CD4-positive, alpha-beta T cell (primary cell): ENCODE data around the gene TXN. TPM values are rescaled to one million over a fixed set of nuclear protein-coding genes. Genes with fewer than 3 reads are reported as not detected.

Source experiments
- ATAC-seq: fragments of 200-7000 bp; cut with Tn5 transposase; one replicate; pipeline ENCODE4 v1.10.0; 2022; ENCODE audit warnings: mild to moderate bottlenecking; ENCODE audit not compliant: poor library complexity
- CTCF ChIA-PET: fragments of 350-600 bp; sonication (Branson Sonifier 250); formaldehyde crosslinking; loops from one replicate; lab custom pipeline; 2021; ENCODE audit warnings: antibody characterized with exemption, inconsistent platforms; lab: Charles Lee
- POLR2A ChIA-PET: fragments of 350-600 bp; sonication (Branson Sonifier 250); formaldehyde crosslinking; loops from one replicate; lab custom pipeline; 2021; ENCODE audit warnings: antibody characterized with exemption, inconsistent platforms; lab: Charles Lee
- DNase-seq, 14 experiments: peaks; one replicate each; pipeline ENCODE4 v3.0.0-alpha.2; 2013 to 2020; ENCODE audit warnings: mixed read lengths in 2 of 14
- H3K27ac ChIP-seq, 2 donors: one replicate each; pipeline versions ENCODE4 v1.5.1 to v1.7.0; 2013; ENCODE audit warnings: low read length in 2 of 2, low read depth in 1 of 2, mild to moderate bottlenecking in 1 of 2
- H3K27me3 ChIP-seq, 2 experiments: 1 replicate in 1 of 2; 2 replicates in 1 of 2; pipeline versions ENCODE4 v1.6.1 to v1.7.0; 2013; ENCODE audit warnings: low read length in 2 of 2, control low read depth in 1 of 2, mild to moderate bottlenecking in 1 of 2, moderate library complexity in 1 of 2; ENCODE audit not compliant: insufficient read depth in 2 of 2, control insufficient read depth in 1 of 2
- H3K36me3 ChIP-seq: one replicate; pipeline ENCODE4 v1.6.1; 2013; ENCODE audit warnings: low read length, control low read depth; ENCODE audit not compliant: insufficient read depth
- H3K4me1 ChIP-seq: one replicate; pipeline ENCODE4 v1.6.1; 2013; ENCODE audit warnings: low read length, control low read depth; ENCODE audit not compliant: insufficient read depth
- H3K4me3 ChIP-seq: one replicate; pipeline ENCODE4 v1.5.1; 2013; ENCODE audit warnings: mild to moderate bottlenecking, low read length, moderate library complexity
- H3K9me3 ChIP-seq, 2 experiments: 1 replicate in 1 of 2; 2 replicates in 1 of 2; pipeline versions ENCODE4 v1.6.1 to v1.7.0; 2013; ENCODE audit warnings: low read length in 2 of 2, mild to moderate bottlenecking in 2 of 2, control low read depth in 1 of 2, moderate library complexity in 1 of 2; ENCODE audit not compliant: control insufficient read depth in 1 of 2, insufficient read depth in 1 of 2
- H3K27ac Mint-ChIP-seq: one replicate; pipeline ENCODE4 v1.8.0; 2020; ENCODE audit warnings: mixed read lengths
- H3K27me3 Mint-ChIP-seq: one replicate; pipeline ENCODE4 v1.8.0; 2021; ENCODE audit warnings: mixed read lengths
- H3K36me3 Mint-ChIP-seq: one replicate; pipeline ENCODE4 v1.8.0; 2021; ENCODE audit warnings: low read depth, mixed read lengths
- H3K4me1 Mint-ChIP-seq: one replicate; pipeline ENCODE4 v1.8.0; 2021; ENCODE audit warnings: low read depth, mixed read lengths
- H3K4me3 Mint-ChIP-seq: one replicate; pipeline ENCODE4 v1.8.0; 2020; ENCODE audit warnings: mild to moderate bottlenecking, mixed read lengths
- H3K9me3 Mint-ChIP-seq: one replicate; pipeline ENCODE4 v1.8.0; 2020; ENCODE audit warnings: mixed read lengths
- CTCF ChIP-seq: fragments of 200-600 bp; IDR thresholded peaks from one replicate; pipeline ENCODE4 v1.8.0; 2022; ENCODE audit warnings: antibody characterized with exemption, mild to moderate bottlenecking
- intact Hi-C, 2 experiments: fragments of 100-400 bp; cut with DNase I in 1 of 2; cut with micrococcal nuclease in 1 of 2; formaldehyde crosslinking; loops; one replicate each; pipeline versions ENCODE4 v1.15.1 to v1.9.0; 2023 to 2025; cut with DNase I, micrococcal nuclease
- total RNA-seq, 174 experiments: library from RNA in 2 of 174; stranded (reverse) in 2 of 174; gene quantifications; one replicate each; pipeline ENCODE4 v1.2.3 and lab custom pipeline; 2021 to 2026

The TXN gene
- total RNA-seq, 2 experiments from 2014 or later = 31.5 to 35.1 TPM

DNA sequence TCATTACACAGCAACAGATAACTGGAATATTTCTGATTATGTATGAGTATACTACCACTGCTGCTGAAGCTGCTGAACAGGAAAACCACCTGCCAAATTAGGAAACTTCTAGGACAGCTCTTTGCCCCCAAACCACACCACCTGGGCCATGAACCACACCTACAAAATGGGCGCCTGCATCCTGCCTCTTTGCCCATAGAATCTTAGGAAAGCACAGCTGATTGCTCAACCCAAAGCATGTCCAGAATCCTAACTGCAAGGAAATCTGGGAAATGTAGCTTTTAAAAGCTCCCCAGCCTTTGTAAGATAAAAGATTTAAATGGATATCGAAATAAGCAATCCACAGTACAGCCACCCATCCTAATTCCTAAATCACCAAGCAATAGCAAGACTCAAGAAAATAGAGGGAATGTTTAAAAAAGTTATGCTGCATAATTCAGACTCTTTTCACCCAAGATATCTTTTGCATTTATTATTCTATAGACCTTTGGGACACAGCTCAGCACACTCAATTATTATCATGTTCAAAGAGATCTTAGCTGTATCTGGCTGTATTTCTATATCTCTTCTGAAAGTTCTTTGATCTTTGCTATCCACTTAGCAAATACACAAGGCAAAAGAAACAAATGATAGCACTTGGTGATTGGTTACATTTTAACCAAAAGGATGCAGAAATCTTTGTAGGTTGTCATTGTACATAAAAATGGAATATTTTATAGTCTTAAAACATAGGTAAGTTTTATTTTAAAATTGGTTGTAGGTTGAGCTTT lies 41.5 kb downstream of the TXN start:
- no peak for TF ChIP-seq CTCF
- Mint-ChIP-seq H3K4me3 (no peak overlapping the region), H3K4me1 (no peaks in the 10 kb centered on the region), H3K27me3 (peaks cover 6% of the 10 kb centered on the region), H3K27ac (no peak overlapping the region), H3K9me3 (no peaks in the 10 kb centered on the region), H3K36me3 (no peaks in the 10 kb centered on the region)
- Histone ChIP-seq H3K4me1 (peaks cover 3% of the 10 kb centered on the region), H3K9me3 (no peaks in the 10 kb centered on the region), H3K36me3 (no peaks in the 10 kb centered on the region), H3K27me3 (no peaks in the 10 kb centered on the region), H3K27ac (no peak overlapping the region), H3K4me3 (no peak overlapping the region)
- DNase-seq (no peak), ATAC-seq (no peak)
- intact Hi-C loops = loop anchor here (2.0 to 5.0 kb wide), 6 partner anchors 152 to 972 kb away; no protein-coding TSS in a partner anchor
- POLR2A ChIA-PET = no interaction called here
- CTCF ChIA-PET = no interaction called here

DNA sequence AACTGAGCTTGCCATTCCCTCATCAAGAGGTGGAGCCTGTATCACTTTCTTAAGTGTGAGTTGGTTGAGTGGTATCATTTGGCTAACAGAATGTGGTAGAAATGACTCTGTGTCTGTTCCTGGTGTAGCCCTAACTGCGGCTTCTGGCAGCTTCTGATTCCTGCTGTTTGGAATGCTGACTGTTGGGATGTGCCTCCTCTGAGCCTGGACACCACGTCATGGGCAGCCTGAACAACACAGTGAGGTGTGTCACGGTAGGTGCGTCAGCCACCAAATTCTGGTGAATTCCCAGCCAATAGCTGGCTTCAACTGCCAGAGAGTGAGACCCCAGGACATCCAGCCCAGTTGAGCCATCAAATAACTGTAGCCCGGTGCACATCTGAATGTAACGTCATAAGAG lies 42.2 kb downstream of the TXN start:
- TF ChIP-seq CTCF = no peak
- peaks cover 6% of the 10 kb centered on the region for H3K27me3 Mint-ChIP-seq

GRCh38 chr9:110213413-110214044 lies 42.8 kb downstream of the TXN start:
- H3K9me3 Mint-ChIP-seq = no peaks in the 10 kb centered on the region
- H3K4me3 ChIP-seq = no peak overlapping the region

More for the DNA sequence above, 42.2 kb downstream of the TXN start:
- Histone ChIP-seq H3K9me3 (no peaks in the 10 kb centered on the region), H3K27ac (no peak overlapping the region), H3K27me3 (no peaks in the 10 kb centered on the region), H3K4me3 (no peak overlapping the region), H3K4me1 (peaks cover 3% of the 10 kb centered on the region), H3K36me3 (no peaks in the 10 kb centered on the region)
- ATAC-seq (no peak), DNase-seq (no peak)
- no peak overlapping the region for H3K27ac Mint-ChIP-seq
- ChIA-PET CTCF (no interaction called here), POLR2A (no interaction called here)
- intact Hi-C loops = loop anchor here in 1 of 2 experiments (2.0 kb wide), 1 partner anchor 311 kb away; no protein-coding TSS in a partner anchor
- H3K4me1 Mint-ChIP-seq = no peaks in the 10 kb centered on the region
- H3K9me3 Mint-ChIP-seq = no peaks in the 10 kb centered on the region
- H3K36me3 Mint-ChIP-seq = no peaks in the 10 kb centered on the region
- no peak overlapping the region for H3K4me3 Mint-ChIP-seq

More at GRCh38 chr9:110213413-110214044, 42.8 kb downstream of the TXN start:
- Histone ChIP-seq H3K4me1 (peaks cover 3% of the 10 kb centered on the region), H3K36me3 (no peaks in the 10 kb centered on the region), H3K27me3 (no peaks in the 10 kb centered on the region), H3K27ac (no peak overlapping the region), H3K9me3 (no peaks in the 10 kb centered on the region)
- no peaks in the 10 kb centered on the region for H3K4me1 Mint-ChIP-seq
- intact Hi-C loops = loop anchor here in 1 of 2 experiments (2.0 kb wide), 1 partner anchor 311 kb away; no protein-coding TSS in a partner anchor
- ATAC-seq = no peak
- H3K27me3 Mint-ChIP-seq = peaks cover 6% of the 10 kb centered on the region
- DNase-seq = no peak
- ChIA-PET POLR2A (no interaction called here), CTCF (no interaction called here)
- H3K36me3 Mint-ChIP-seq = no peaks in the 10 kb centered on the region
- no peak for TF ChIP-seq CTCF
- no peak overlapping the region for H3K27ac Mint-ChIP-seq
- no peak overlapping the region for H3K4me3 Mint-ChIP-seq
